ENCODE results near the gene ST8SIA6. TPM values are rescaled to one million over a fixed set of nuclear protein-coding genes. Genes with fewer than 3 reads are reported as not detected.
A peak's percentile ranks its signal among the peaks of the same experiment; 100 is the strongest.

ST8SIA6 gene
- total and polyA plus RNA-seq, 2 of the 8 experiments (the other 6 are each of a cell fraction or from before 2014, with no cell fraction given) = 0.70 to 1.1 TPM

- H3K9me3 ChIP-seq (ENCODE audit: insufficient read depth in 2 of 2, low read depth in 1 of 2, low read length in 1 of 2) = no peaks in the 10 kb centered on the region
- no peak overlapping the region for H3K18ac ChIP-seq (ENCODE audit: extremely low read depth, low read length)
- no peak overlapping the region for H3K4me3 ChIP-seq (ENCODE audit: extremely low read depth in 1 of 4, insufficient read depth in 2 of 4, low read depth in 3 of 4, low read length in 4 of 4)
- ChIA-PET POLR2A (ENCODE audit: partially characterized antibody) (no interaction called here), CTCF (ENCODE audit: partially characterized antibody) (interaction anchor here (0.6 to 5.0 kb wide), 9 partner anchors 8 to 319 kb away, joined by 3 to 36 read pairs (median 3); partner anchors contain the start of gene ST8SIA6)
- H3K4me1 ChIP-seq (replicated peaks in 1 of 4; ENCODE audit: control insufficient read depth in 3 of 4, insufficient read depth in 4 of 4, low read length in 3 of 4) = peaks cover 0 to 2% (median 0%) of the 10 kb centered on the region in 4 experiments; a peak in 1 of 7 replicates
- no peaks in the 10 kb centered on the region for H3K79me2 ChIP-seq (ENCODE audit: control insufficient read depth in 1 of 2, insufficient read depth in 2 of 2, low read length in 2 of 2)
- no peak overlapping the region for H3K23ac ChIP-seq (ENCODE audit: insufficient read length)
- no peak overlapping the region for H2AK5ac ChIP-seq (ENCODE audit: low read depth, low read length)
- H3K56ac ChIP-seq (replicated peaks; ENCODE audit: insufficient read length, low read depth, low read length) = no peak overlapping the region
- H3K27me3 ChIP-seq (replicated peaks in 1 of 4; ENCODE audit: control insufficient read depth in 3 of 4, extremely low read depth in 1 of 4, insufficient read depth in 3 of 4, low read length in 3 of 4) = no peaks in the 10 kb centered on the region
- H3K36me3 ChIP-seq (ENCODE audit: control insufficient read depth in 2 of 4, insufficient read depth in 4 of 4, low read length in 3 of 4) = no peaks in the 10 kb centered on the region
- H3K9ac ChIP-seq (replicated peaks in 1 of 4; ENCODE audit: extremely low read depth in 1 of 4, low read depth in 3 of 4, low read length in 3 of 4) = no peak overlapping the region
- H2BK15ac ChIP-seq (ENCODE audit: low read length) = no peak overlapping the region
- H3K27ac ChIP-seq (ENCODE audit: low read depth, low read length) = no peak overlapping the region
- no peak overlapping the region for H4K5ac ChIP-seq (ENCODE audit: insufficient read length, low read depth, low read length)
- no peak overlapping the region for H3K4me2 ChIP-seq (ENCODE audit: insufficient read depth in 1 of 2, low read depth in 2 of 2, low read length in 2 of 2)
- H2BK20ac ChIP-seq (ENCODE audit: low read length) = no peak overlapping the region
- no peaks in the 10 kb centered on the region for H4K20me1 ChIP-seq (replicated peaks in 1 of 2; ENCODE audit: control insufficient read depth in 1 of 2, insufficient read depth in 2 of 2, low read length in 2 of 2)
- H3K14ac ChIP-seq (ENCODE audit: insufficient read length) = no peak overlapping the region
- WGBS, 2 experiments (ENCODE audit: extremely low coverage in 1 of 2, insufficient coverage in 1 of 2, insufficient read length in 1 of 2, insufficient replicate concordance in 2 of 2, low coverage in 1 of 2, low lambda C conversion rate in 2 of 2, missing lambda C conversion rate in 1 of 2) = 88% methylated on average over 6 of the region's 6 CpGs; no CpG with 5 or more reads in 1 of the 2 experiments
- H4K91ac ChIP-seq (replicated peaks; ENCODE audit: insufficient read length, low read length) = no peak overlapping the region
- H3K4ac ChIP-seq (replicated peaks; ENCODE audit: insufficient read length, low read depth, low read length) = no peak overlapping the region
- FAIRE-seq (no peak), DNase-seq (ENCODE audit: low read depth in 1 of 2, low spot score in 2 of 2) (peak in 1 of 2 experiments; percentile 1)
- H3K79me1 ChIP-seq (ENCODE audit: low read depth, low read length) = no peaks in the 10 kb centered on the region
- no peak overlapping the region for H2BK5ac ChIP-seq (ENCODE audit: low read depth, low read length)
- no peak overlapping the region for H2AFZ ChIP-seq (ENCODE audit: low read length)
- no peak overlapping the region for H2BK12ac ChIP-seq (ENCODE audit: low read depth, low read length)
- H2BK120ac ChIP-seq (replicated peaks; ENCODE audit: low read depth, low read length) = no peak overlapping the region
- no peak overlapping the region for H4K8ac ChIP-seq (ENCODE audit: extremely low read depth, insufficient read depth, low read length)
- 0 out of 2 replicates have a peak, but pooled peaks cover 2% of the 10 kb centered on the region for H3K23me2 ChIP-seq (ENCODE audit: low read depth, low read length)
- TF ChIP-seq SAP30 (IDR thresholded peaks at IDR 0.05; ENCODE audit: insufficient read depth, insufficient replicate concordance, low read length) = no peak
- no peak for TF ChIP-seq BRCA1 (IDR thresholded peaks at IDR 0.05; ENCODE audit: low read depth, low read length)
- TF ChIP-seq CBX5 (IDR thresholded peaks at IDR 0.05; ENCODE audit: low read depth, low read length) = no peak
- no peak for TF ChIP-seq SRF (IDR thresholded peaks at IDR 0.05; ENCODE audit: low read depth, low read length)
- no peak for TF ChIP-seq RAD21 (IDR thresholded peaks at IDR 0.05 in 1 of 2, conservative IDR thresholded peaks at IDR 0.05 in 1 of 2; ENCODE audit: low read depth in 2 of 2, low read length in 2 of 2)
- no peak for TF ChIP-seq EP300 (IDR thresholded peaks at IDR 0.05; ENCODE audit: borderline replicate concordance in 1 of 2, low read depth in 2 of 2, low read length in 2 of 2)
- no peak for TF ChIP-seq TEAD4 (IDR thresholded peaks at IDR 0.05; ENCODE audit: low read depth, low read length)
Measured at GRCh38 chr10:17432723-17433122, 21.7 kb downstream of the ST8SIA6 start.

All from H1 (cell line).